Measurements from ENCODE around the gene ADCK2.

GRCh38 chr7:140683657-140684056 lies 10.9 kb downstream of the ADCK2 start:
- no peak for TF ChIP-seq SP1 (IDR thresholded peaks at IDR 0.05)
- no peak for TF ChIP-seq ZNF384 (IDR thresholded peaks at IDR 0.05)
- TF ChIP-seq LEF1 (IDR thresholded peaks at IDR 0.05; ENCODE audit: borderline replicate concordance), result no peak
- no peak for TF ChIP-seq FOXM1 (IDR thresholded peaks at IDR 0.05; ENCODE audit: borderline replicate concordance)

Measured in HEK293T (cell line).